H1 (cell line): ENCODE results near the gene PRR12. TPM values are rescaled to one million over a fixed set of nuclear protein-coding genes. Genes with fewer than 3 reads are reported as not detected.
A peak's percentile ranks its signal among the peaks of the same experiment; 100 is the strongest.

Experiments used
- CTCF ChIA-PET: fragments of 300-600 bp; sonication (Branson Sonifier 250); formaldehyde crosslinking; loops from one replicate; lab custom pipeline; 2021; ENCODE audit not compliant: partially characterized antibody; lab: Charles Lee
- POLR2A ChIA-PET: fragments of 300-600 bp; sonication (Branson Sonifier 250); formaldehyde crosslinking; loops from one replicate; lab custom pipeline; 2021; ENCODE audit warnings: inconsistent platforms; ENCODE audit not compliant: partially characterized antibody; lab: Charles Lee
- DNase-seq, 2 experiments: peaks; one replicate each; pipeline versions ENCODE4 v3.0.0 to v3.0.0-alpha.2; 2010 to 2022; ENCODE audit warnings: low spot score in 2 of 2, low read depth in 1 of 2, mixed read lengths in 1 of 2
- FAIRE-seq: peaks from 2 replicates; lab custom pipeline; 2011; peaks lifted over from hg19 to GRCh38; lab: Jason Lieb, UNC
- H2AFZ ChIP-seq: 2 replicates; pipeline ENCODE4 v1.8.1; 2012; ENCODE audit warnings: low read length, inconsistent platforms
- H2AK5ac ChIP-seq: 2 replicates; pipeline ENCODE4 v1.6.1; 2013; ENCODE audit warnings: low read depth, low read length
- H2BK120ac ChIP-seq: replicated peaks from 2 replicates; pipeline ENCODE3; 2013; ENCODE audit warnings: low read depth, low read length, inconsistent platforms
- H2BK12ac ChIP-seq: 2 replicates; pipeline ENCODE4 v1.6.1; 2013; ENCODE audit warnings: low read depth, low read length
- H2BK15ac ChIP-seq: 2 replicates; pipeline ENCODE4 v1.6.1; 2013; ENCODE audit warnings: low read length
- H2BK20ac ChIP-seq: 2 replicates; pipeline ENCODE4 v1.6.1; 2013; ENCODE audit warnings: low read length
- H2BK5ac ChIP-seq: 2 replicates; pipeline ENCODE4 v1.6.1; 2013; ENCODE audit warnings: low read depth, low read length
- H3K14ac ChIP-seq: 2 replicates; pipeline ENCODE4 v1.6.1; 2013; ENCODE audit warnings: inconsistent platforms; ENCODE audit not compliant: insufficient read length
- H3K18ac ChIP-seq: 2 replicates; pipeline ENCODE4 v1.6.1; 2013; ENCODE audit warnings: low read length; ENCODE audit errors: extremely low read depth
- H3K23ac ChIP-seq: 2 replicates; pipeline ENCODE4 v1.6.1; 2013; ENCODE audit warnings: inconsistent platforms; ENCODE audit not compliant: insufficient read length
- H3K23me2 ChIP-seq: 2 replicates; pipeline ENCODE4 v1.6.1; 2013; ENCODE audit warnings: low read depth, low read length
- H3K27ac ChIP-seq: 2 replicates; pipeline ENCODE4 v1.6.1; 2011; ENCODE audit warnings: low read depth, low read length, inconsistent platforms
- H3K27me3 ChIP-seq, 4 experiments: replicated peaks in 1 of 4; 1 replicate in 1 of 4; 2 replicates in 3 of 4; pipeline versions ENCODE4 v1.6.1 to v1.8.1; 2011 to 2013; ENCODE audit warnings: low read length in 3 of 4, mild to moderate bottlenecking in 3 of 4, inconsistent platforms in 2 of 4, mixed read lengths in 2 of 4, moderate library complexity in 1 of 4; ENCODE audit not compliant: control insufficient read depth in 3 of 4, insufficient read depth in 3 of 4; ENCODE audit errors: extremely low read depth in 1 of 4
- H3K36me3 ChIP-seq, 4 experiments: 2 replicates each; pipeline versions ENCODE4 v1.6.1 to v1.8.1; 2011 to 2013; ENCODE audit warnings: mild to moderate bottlenecking in 4 of 4, low read length in 3 of 4, moderate library complexity in 2 of 4, control low read depth in 1 of 4, inconsistent platforms in 1 of 4; ENCODE audit not compliant: insufficient read depth in 4 of 4, control insufficient read depth in 2 of 4
- H3K4ac ChIP-seq: replicated peaks from 2 replicates; pipeline ENCODE3; 2013; ENCODE audit warnings: low read length, low read depth, mixed read lengths, inconsistent platforms; ENCODE audit not compliant: insufficient read length
- H3K4me1 ChIP-seq, 4 experiments: replicated peaks in 1 of 4; 1 replicate in 1 of 4; 2 replicates in 3 of 4; pipeline versions ENCODE4 v1.6.1 to v1.8.1; 2011 to 2013; ENCODE audit warnings: low read length in 3 of 4, inconsistent platforms in 2 of 4, mixed read lengths in 1 of 4; ENCODE audit not compliant: insufficient read depth in 4 of 4, control insufficient read depth in 3 of 4
- H3K4me2 ChIP-seq, 2 experiments: 2 replicates each; pipeline versions ENCODE4 v1.6.1 to v1.8.1; 2011 to 2013; ENCODE audit warnings: low read depth in 2 of 2, low read length in 2 of 2, control low read depth in 1 of 2, inconsistent platforms in 1 of 2, mild to moderate bottlenecking in 1 of 2; ENCODE audit not compliant: insufficient read depth in 1 of 2
- H3K4me3 ChIP-seq, 4 experiments: fragments of 200-600, 300-600 bp in 1 of 4; sonication (generic), shearing (Covaris generic), sonication (Bioruptor Twin) in 1 of 4; 2 replicates each; pipeline versions ENCODE4 v1.5.1 to v1.8.1; 2011 to 2016; ENCODE audit warnings: low read length in 4 of 4, low read depth in 3 of 4, control low read depth in 2 of 4, inconsistent platforms in 2 of 4, mild to moderate bottlenecking in 2 of 4, mixed read lengths in 1 of 4, moderate library complexity in 1 of 4; ENCODE audit not compliant: insufficient read depth in 2 of 4; ENCODE audit errors: extremely low read depth in 1 of 4
- H3K56ac ChIP-seq: replicated peaks from 2 replicates; pipeline ENCODE3; 2013; ENCODE audit warnings: low read depth, mild to moderate bottlenecking, mixed read lengths, low read length, inconsistent platforms; ENCODE audit not compliant: insufficient read length
- H3K79me1 ChIP-seq: 2 replicates; pipeline ENCODE4 v1.6.1; 2013; ENCODE audit warnings: low read depth, low read length, control low read depth
- H3K79me2 ChIP-seq, 2 experiments: 2 replicates each; pipeline versions ENCODE4 v1.6.1 to v1.8.1; 2012 to 2013; ENCODE audit warnings: low read length in 2 of 2, mild to moderate bottlenecking in 2 of 2, inconsistent platforms in 1 of 2; ENCODE audit not compliant: insufficient read depth in 2 of 2, control insufficient read depth in 1 of 2
- H3K9ac ChIP-seq, 4 experiments: replicated peaks in 1 of 4; 1 replicate in 1 of 4; 2 replicates in 3 of 4; pipeline versions ENCODE4 v1.6.1 to v1.8.1; 2011 to 2013; ENCODE audit warnings: low read depth in 3 of 4, low read length in 3 of 4, control low read depth in 2 of 4, mild to moderate bottlenecking in 2 of 4, moderate library complexity in 2 of 4, inconsistent platforms in 1 of 4; ENCODE audit errors: extremely low read depth in 1 of 4
- H3K9me3 ChIP-seq, 2 experiments: 2 replicates each; pipeline versions ENCODE4 v1.6.1 to v1.8.1; 2012 to 2013; ENCODE audit warnings: mild to moderate bottlenecking in 2 of 2, moderate library complexity in 2 of 2, control low read depth in 1 of 2, inconsistent platforms in 1 of 2, low read depth in 1 of 2, low read length in 1 of 2, mixed read lengths in 1 of 2; ENCODE audit not compliant: insufficient read depth in 2 of 2
- H4K20me1 ChIP-seq, 2 experiments: replicated peaks in 1 of 2; 2 replicates each; pipeline versions ENCODE3 to v1.8.1; 2011 to 2013; ENCODE audit warnings: inconsistent platforms in 2 of 2, low read length in 2 of 2, mild to moderate bottlenecking in 1 of 2; ENCODE audit not compliant: insufficient read depth in 2 of 2, control insufficient read depth in 1 of 2
- H4K5ac ChIP-seq: 2 replicates; pipeline ENCODE4 v1.6.1; 2013; ENCODE audit warnings: low read length, low read depth, mixed read lengths, inconsistent platforms; ENCODE audit not compliant: insufficient read length
- H4K8ac ChIP-seq: 2 replicates; pipeline ENCODE4 v1.8.0; 2013; ENCODE audit warnings: mild to moderate bottlenecking, moderate library complexity, low read length, inconsistent platforms; ENCODE audit not compliant: insufficient read depth; ENCODE audit errors: extremely low read depth
- H4K91ac ChIP-seq: replicated peaks from 2 replicates; pipeline ENCODE3; 2013; ENCODE audit warnings: low read length, mixed read lengths, inconsistent platforms; ENCODE audit not compliant: insufficient read length
- FOSL1 ChIP-seq: IDR thresholded peaks from 2 replicates; pipeline ENCODE4 v1.6.1; 2011; ENCODE audit warnings: mild to moderate bottlenecking, low read depth, low read length, moderate library complexity; ENCODE audit not compliant: insufficient read depth
- GABPA ChIP-seq: IDR thresholded peaks from 2 replicates; pipeline ENCODE4 v1.6.1; 2011; ENCODE audit warnings: mild to moderate bottlenecking, low read length, moderate library complexity, borderline replicate concordance; ENCODE audit not compliant: insufficient read depth
- HDAC6 ChIP-seq: IDR thresholded peaks from one replicate; pipeline ENCODE4 v1.7.1; 2012; ENCODE audit warnings: low read depth, mild to moderate bottlenecking, inconsistent platforms, low read length, moderate library complexity
- JUND ChIP-seq: IDR thresholded peaks from 2 replicates; pipeline ENCODE4 v1.6.1; 2011; ENCODE audit warnings: mild to moderate bottlenecking, improper control_type of control experiment, low read length
- NANOG ChIP-seq: IDR thresholded peaks from 2 replicates; pipeline ENCODE4 v1.6.1; 2011; ENCODE audit warnings: low read length, low read depth, mild to moderate bottlenecking, inconsistent platforms; ENCODE audit not compliant: insufficient read depth, poor library complexity, severe bottlenecking
- NRF1 ChIP-seq: IDR thresholded peaks from 2 replicates; pipeline ENCODE4 v1.6.1; 2011; ENCODE audit warnings: mild to moderate bottlenecking, low read depth, low read length, improper control_type of control experiment
- POLR2A ChIP-seq, 2 experiments: IDR thresholded peaks; 1 replicate in 1 of 2; 2 replicates in 1 of 2; pipeline ENCODE4 v1.6.1; 2011; ENCODE audit warnings: low read depth in 2 of 2, low read length in 2 of 2, mild to moderate bottlenecking in 2 of 2; ENCODE audit errors: control extremely low read depth in 1 of 2
- POU5F1 ChIP-seq: IDR thresholded peaks from 2 replicates; pipeline ENCODE4 v1.6.1; 2011; ENCODE audit warnings: low read depth, mild to moderate bottlenecking, low read length, moderate library complexity
- RAD21 ChIP-seq, 2 experiments: IDR thresholded peaks in 1 of 2; conservative IDR thresholded peaks in 1 of 2; 2 replicates each; pipeline ENCODE4 v1.6.1; 2011; ENCODE audit warnings: low read depth in 2 of 2, low read length in 2 of 2, improper control_type of control experiment in 1 of 2, inconsistent platforms in 1 of 2, mild to moderate bottlenecking in 1 of 2, moderate library complexity in 1 of 2
- SP4 ChIP-seq: IDR thresholded peaks from 2 replicates; pipeline ENCODE4 v1.6.1; 2012; ENCODE audit warnings: low read length, inconsistent platforms
- TAF1 ChIP-seq: IDR thresholded peaks from 2 replicates; pipeline ENCODE4 v1.6.1; 2011; ENCODE audit warnings: mild to moderate bottlenecking, low read depth, low read length
- ZNF274 ChIP-seq: IDR thresholded peaks from 2 replicates; pipeline ENCODE4 v1.7.0; 2012; ENCODE audit warnings: low read length, borderline replicate concordance; ENCODE audit errors: extremely low read depth
- WGBS, 2 experiments: shearing (Covaris generic) in 1 of 2; methylation state at CpG; one replicate each; pipeline versions ENCODE4 v1.1.6 to v1.1.7; 2013 to 2015; ENCODE audit warnings: low lambda C conversion rate in 2 of 2, mixed read lengths in 2 of 2, inconsistent platforms in 1 of 2, low coverage in 1 of 2, missing lambda C conversion rate in 1 of 2; ENCODE audit not compliant: insufficient replicate concordance in 2 of 2, insufficient coverage in 1 of 2, insufficient read length in 1 of 2; ENCODE audit errors: extremely low coverage in 1 of 2, missing lambda C conversion rate in 1 of 2; 5-methylcytosine and 5-hydroxymethylcytosine counted together
- polyA plus RNA-seq, 7 experiments: library from polyadenylated mRNA; depleted of rRNA in 3 of 7; stranded (reverse) in 5 of 7; unstranded in 2 of 7; fragments of >200 nt in 5 of 7; fragments of 200-250 nt in 2 of 7; gene quantifications; 1 replicate in 5 of 7; 2 replicates in 1 of 7; 4 replicates in 1 of 7; pipeline versions ENCODE4 v1.2.1 to v1.2.3, GENCODE V29; 2011 to 2013; ENCODE audit warnings: missing spikeins in 2 of 7, mixed read lengths in 2 of 7
- total RNA-seq: library from RNA; stranded (reverse); fragmentation: NEBNext Ultra II Directional; extraction: Animal tissue kit (Norgen Biotek cat#: 25700); gene quantifications from 2 replicates; pipeline ENCODE4 v1.2.1, GENCODE V29; 2021

The PRR12 gene
- total and polyA plus RNA-seq, 2 of the 8 experiments (the other 6 are each of a cell fraction or from before 2014, with no cell fraction given), result 2.5 to 59.4 TPM

- peak within 1 kb of the TSS; percentile 72 for H4K8ac ChIP-seq
- DNase-seq, result peak; percentile 89 to 95
- peaks cover 2% of the 10 kb centered on the region; the same call in 1 of the 2 replicates for H3K79me1 ChIP-seq
- peak within 1 kb of the TSS; percentile 88; the same call in 1 of the 2 replicates for H2BK15ac ChIP-seq
- H2BK5ac ChIP-seq, result peak within 1 kb of the TSS; percentile 86; the same call in 1 of the 2 replicates
- peaks cover 0 to 1% of the 10 kb centered on the region in 2 experiments for H4K20me1 ChIP-seq
- FAIRE-seq, result peak; percentile 62
- H3K4me3 ChIP-seq, result peak within 1 kb of the TSS; percentile 87 to 99 (median 92)
- H3K27ac ChIP-seq, result peak within 1 kb of the TSS; percentile 51
- peak within 1 kb of the TSS; percentile 75 to 90 for H3K4me2 ChIP-seq
- peak within 1 kb of the TSS; percentile 36 for H4K91ac ChIP-seq
- WGBS, 2 experiments, result 5% methylated on average over 31 of the region's 31 CpGs; no CpG with 5 or more reads in 1 of the 2 experiments
- H2BK120ac ChIP-seq, result no peak within 1 kb of the TSS
- no peaks in the 10 kb centered on the region; a peak in 2 of 8 replicates for H3K36me3 ChIP-seq
- H3K4me1 ChIP-seq, result peaks cover 2 to 19% (median 8%) of the 10 kb centered on the region in 4 experiments
- H3K27me3 ChIP-seq, result no peaks in the 10 kb centered on the region
- no peak within 1 kb of the TSS for H4K5ac ChIP-seq
- POLR2A ChIA-PET, result interaction anchor here (0.6 to 5.4 kb wide), 42 partner anchors 10 to 290 kb away, joined by 3 to 45 read pairs (median 4); partner anchors contain the start of genes BCL2L12, IRF3, PIH1D1 and PRMT1
- 0 out of 2 replicates have a peak within 1 kb of the TSS, but pooled peaks have one; percentile 34 for H2AK5ac ChIP-seq
- H3K9me3 ChIP-seq, result no peaks in the 10 kb centered on the region
- H2AFZ ChIP-seq, result peak within 1 kb of the TSS; percentile 63; the same call in 1 of the 2 replicates
- no peak within 1 kb of the TSS for H3K56ac ChIP-seq
- CTCF ChIA-PET, result interaction anchor here (0.8 to 6.4 kb wide), 6 partner anchors 10 to 74 kb away, joined by 3 to 55 read pairs (median 3); no protein-coding TSS in a partner anchor
- no peak within 1 kb of the TSS for H2BK12ac ChIP-seq
- peak within 1 kb of the TSS; percentile 50 for H3K4ac ChIP-seq
- H3K79me2 ChIP-seq, result peaks cover 5 to 34% of the 10 kb centered on the region in 2 experiments
- H3K14ac ChIP-seq, result no peak within 1 kb of the TSS
- H2BK20ac ChIP-seq, result no peak within 1 kb of the TSS
- H3K9ac ChIP-seq, result peak within 1 kb of the TSS; percentile 81 to 90 (median 84)
- H3K23ac ChIP-seq, result no peak within 1 kb of the TSS
- H3K23me2 ChIP-seq, result peaks cover 4% of the 10 kb centered on the region
- peak within 1 kb of the TSS; percentile 75; the same call in 1 of the 2 replicates for H3K18ac ChIP-seq
- no peak for TF ChIP-seq NANOG
- TF ChIP-seq JUND, result no peak
- no peak for TF ChIP-seq NRF1
- TF ChIP-seq POU5F1, result no peak
- peak; percentile 99 for TF ChIP-seq TAF1
- TF ChIP-seq HDAC6, result no peak
- TF ChIP-seq GABPA, result peak; percentile 100
- TF ChIP-seq ZNF274, result no peak
- peak; percentile 89 for TF ChIP-seq SP4
- TF ChIP-seq RAD21 (IDR thresholded peaks at IDR 0.05 in 1 of 2, conservative IDR thresholded peaks at IDR 0.05 in 1 of 2; ENCODE audit: low read depth in 2 of 2, low read length in 2 of 2), result no peak
- no peak for TF ChIP-seq FOSL1
- peak; percentile 95 to 99 for TF ChIP-seq POLR2A (IDR thresholded peaks at IDR 0.05; ENCODE audit: control extremely low read depth in 1 of 2, low read depth in 2 of 2, low read length in 2 of 2)
Measured at GRCh38 chr19:49580264-49581006, 10.5 kb upstream of the PRR12 start, which contains the start of gene NOSIP. Gene NOSIP (minus strand): TSS chr19:49580556. CDS start chr19:49560691, 19,865 bp downstream.
